Measurements from ENCODE around the gene PPP6R3.
"Not testable (repeated sequence)": the region's sequence is repeated elsewhere in the genome, so short reads cannot be mapped to it uniquely, and the experiment has no call there.

Gene PPP6R3

GRCh38 chr11:68621826-68622225 is 161.3 kb downstream of the PPP6R3 start:
- DNase-seq = no peak

GRCh38 chr11:68623706-68624105 is 163.2 kb downstream of the PPP6R3 start:
- not testable (repeated sequence) for DNase-seq

GRCh38 chr11:68625069-68625468 is 164.5 kb downstream of the PPP6R3 start:
- DNase-seq = not testable (repeated sequence)

- DNase-seq = not testable (repeated sequence)
Observed at GRCh38 chr11:68626236-68626635, 165.7 kb downstream of the PPP6R3 start.

- not testable (repeated sequence) for DNase-seq
Observed at GRCh38 chr11:68628837-68629236, 168.3 kb downstream of the PPP6R3 start.

- not testable (repeated sequence) for DNase-seq
Observed at GRCh38 chr11:68632375-68632774, 171.8 kb downstream of the PPP6R3 start.

GRCh38 chr11:68632802-68633201 is 172.2 kb downstream of the PPP6R3 start:
- peak; percentile 48 for DNase-seq

- DNase-seq = not testable (repeated sequence)
Observed at GRCh38 chr11:68634606-68635005, 174.1 kb downstream of the PPP6R3 start.

GRCh38 chr11:68635172-68635571 is 174.6 kb downstream of the PPP6R3 start:
- not testable (repeated sequence) for DNase-seq

- DNase-seq = not testable (repeated sequence)
Observed at GRCh38 chr11:68635883-68636282, 175.3 kb downstream of the PPP6R3 start.

GRCh38 chr11:68639322-68639721 is 178.8 kb downstream of the PPP6R3 start:
- not testable (repeated sequence) for DNase-seq

GRCh38 chr11:68641880-68642279 is 181.3 kb downstream of the PPP6R3 start:
- DNase-seq = no peak

GRCh38 chr11:68643585-68643984 is 183.0 kb downstream of the PPP6R3 start:
- DNase-seq = no peak

- DNase-seq = no peak
Observed at GRCh38 chr11:68646832-68647231, 186.3 kb downstream of the PPP6R3 start.

GRCh38 chr11:68649851-68650555 is 189.5 kb downstream of the PPP6R3 start:
- no peak for DNase-seq

GRCh38 chr11:68650801-68651200 is 190.2 kb downstream of the PPP6R3 start:
- no peak for DNase-seq

GRCh38 chr11:68651208-68651984 is 190.8 kb downstream of the PPP6R3 start:
- no peak for DNase-seq

GRCh38 chr11:68651985-68652682 is 191.6 kb downstream of the PPP6R3 start:
- DNase-seq = no peak

GRCh38 chr11:68652683-68653156 is 192.2 kb downstream of the PPP6R3 start:
- no peak for DNase-seq

- DNase-seq = no peak
Observed at GRCh38 chr11:68653486-68654430, 193.2 kb downstream of the PPP6R3 start.

GRCh38 chr11:68654978-68655377 is 194.4 kb downstream of the PPP6R3 start:
- DNase-seq = no peak

- no peak for DNase-seq
Observed at GRCh38 chr11:68655406-68655805, 194.9 kb downstream of the PPP6R3 start.
